Psoas muscle (tissue), 8 donors: ENCODE measurements around the gene RYR1. TPM values are rescaled to one million over a fixed set of nuclear protein-coding genes. Genes with fewer than 3 reads are reported as not detected.

Experiments
- ATAC-seq, 4 donors: fragments of 200-7000 bp; cut with Tn5 transposase; one replicate each; pipeline ENCODE4 v1.9.1; 2020; ENCODE audit warnings: moderate library complexity in 3 of 4, mild to moderate bottlenecking in 2 of 4
- DNase-seq, 2 donors: peaks; one replicate each; pipeline ENCODE4 v3.0.0-alpha.2; 2020
- H3K27ac ChIP-seq: fragments of 200-600 bp; one replicate; pipeline ENCODE4 v1.8.0; 2022
- H3K27me3 ChIP-seq, 3 donors: fragments of 200-600 bp in 1 of 3; one replicate each; pipeline versions ENCODE4 v1.6.1 to v1.8.0; 2013 to 2022; ENCODE audit warnings: low read length in 2 of 3, mild to moderate bottlenecking in 2 of 3, moderate library complexity in 1 of 3; ENCODE audit not compliant: insufficient read depth in 3 of 3
- H3K36me3 ChIP-seq, 2 donors: fragments of 200-600 bp in 1 of 2; one replicate each; pipeline versions ENCODE4 v1.6.1 to v1.8.0; 2013 to 2022; ENCODE audit warnings: low read depth in 1 of 2, mild to moderate bottlenecking in 1 of 2, moderate library complexity in 1 of 2; ENCODE audit not compliant: insufficient read depth in 1 of 2
- H3K4me1 ChIP-seq: fragments of 200-600 bp; one replicate; pipeline ENCODE4 v1.8.0; 2022
- H3K4me3 ChIP-seq: fragments of 200-600 bp; one replicate; pipeline ENCODE4 v1.8.0; 2022; ENCODE audit warnings: mild to moderate bottlenecking
- H3K9me3 ChIP-seq: fragments of 200-600 bp; one replicate; pipeline ENCODE4 v1.8.0; 2022
- WGBS, 3 donors: extraction: QIAGEN DNeasy Blood & Tissue Kit; methylation state at CpG; one replicate each; pipeline versions ENCODE4 v1.1.6 to v1.1.7; 2013; 5-methylcytosine and 5-hydroxymethylcytosine counted together
- intact Hi-C, 2 donors: fragments of 100-400 bp; cut with DNase I; formaldehyde crosslinking; loops; one replicate each; pipeline versions ENCODE4 v1.11.0 to v1.14.2; 2022
- polyA plus RNA-seq, 3 donors: library from polyadenylated mRNA; stranded (reverse); fragments of 200-250 nt; gene quantifications; one replicate each; pipeline ENCODE4 v1.2.3, GENCODE V29; 2013
- total RNA-seq, 4 donors: library from RNA; stranded (reverse); fragmentation: NEBNext Ultra II Directional in 2 of 4; extraction: Animal tissue kit (Norgen Biotek cat#: 25700) in 2 of 4; gene quantifications; one replicate each; pipeline versions ENCODE4 v1.2.1 to v1.2.4, GENCODE V29; 2021 to 2023
- TF ChIP-seq, protein P1 (sequence below): fragments of 200-600 bp; IDR thresholded peaks from one replicate; pipeline ENCODE4 v1.8.0; 2022; ENCODE audit warnings: antibody characterized with exemption
- donor health status: healthy with polysubstance abuse.
- donor health status: DM: no; HTN: no; CAD: no; lungs with moderate emphysema.
- donor health status: Bipolar disorder and iron deficiency.
- donor health status: healthy.
- donor health status: DM: yes; HTN: yes; CAD: no.
- donor health status: DM: no; HTN: no; CAD: no.
- donor health status: DM: no; HTN: no; CAD: no.
- donor health status: DM: yes; HTN: yes; CAD: no.

Gene RYR1
- total and polyA plus RNA-seq, 7 donors, result 56.0 to 1,211 (median 572) TPM

DNA sequence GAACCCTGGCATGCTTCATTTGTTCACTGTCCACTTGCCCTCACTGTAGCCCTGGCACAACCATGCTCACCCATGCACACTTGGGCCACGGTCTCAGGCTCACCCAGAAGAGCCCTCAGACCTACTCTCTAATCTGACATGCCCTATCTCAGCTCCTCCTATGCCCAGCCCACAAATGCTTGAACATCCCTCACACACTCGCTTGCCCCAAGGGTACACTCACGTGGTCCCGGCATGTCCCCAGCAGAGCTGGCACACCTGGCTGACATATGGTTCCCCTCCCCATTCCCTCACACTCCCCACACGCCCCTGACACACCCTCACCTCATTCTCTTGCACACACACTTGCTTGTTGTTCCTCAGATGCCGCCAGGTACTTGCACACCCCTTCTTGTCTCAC lies 128.6 kb downstream of the RYR1 start:
- no peak overlapping the region for H3K4me3 ChIP-seq
- peaks cover 3 to 97% of the 10 kb centered on the region in 2 donors for H3K36me3 ChIP-seq
- TF ChIP-seq, protein P1, sequence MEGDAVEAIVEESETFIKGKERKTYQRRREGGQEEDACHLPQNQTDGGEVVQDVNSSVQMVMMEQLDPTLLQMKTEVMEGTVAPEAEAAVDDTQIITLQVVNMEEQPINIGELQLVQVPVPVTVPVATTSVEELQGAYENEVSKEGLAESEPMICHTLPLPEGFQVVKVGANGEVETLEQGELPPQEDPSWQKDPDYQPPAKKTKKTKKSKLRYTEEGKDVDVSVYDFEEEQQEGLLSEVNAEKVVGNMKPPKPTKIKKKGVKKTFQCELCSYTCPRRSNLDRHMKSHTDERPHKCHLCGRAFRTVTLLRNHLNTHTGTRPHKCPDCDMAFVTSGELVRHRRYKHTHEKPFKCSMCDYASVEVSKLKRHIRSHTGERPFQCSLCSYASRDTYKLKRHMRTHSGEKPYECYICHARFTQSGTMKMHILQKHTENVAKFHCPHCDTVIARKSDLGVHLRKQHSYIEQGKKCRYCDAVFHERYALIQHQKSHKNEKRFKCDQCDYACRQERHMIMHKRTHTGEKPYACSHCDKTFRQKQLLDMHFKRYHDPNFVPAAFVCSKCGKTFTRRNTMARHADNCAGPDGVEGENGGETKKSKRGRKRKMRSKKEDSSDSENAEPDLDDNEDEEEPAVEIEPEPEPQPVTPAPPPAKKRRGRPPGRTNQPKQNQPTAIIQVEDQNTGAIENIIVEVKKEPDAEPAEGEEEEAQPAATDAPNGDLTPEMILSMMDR, result no peak
- WGBS, 3 donors, result 68 to 74% (median 70%) methylated on average over 6 of the region's 6 CpGs
- H3K4me1 ChIP-seq, result no peaks in the 10 kb centered on the region
- peak in 3 of 4 donors; percentile 4 to 20 (median 11) for ATAC-seq
- H3K27me3 ChIP-seq, result no peaks in the 10 kb centered on the region
- DNase-seq, result peak in 1 of 2 donors; percentile 45
- H3K9me3 ChIP-seq, result no peaks in the 10 kb centered on the region
- intact Hi-C loops, result no loop called here
- H3K27ac ChIP-seq, result no peak overlapping the region

DNA sequence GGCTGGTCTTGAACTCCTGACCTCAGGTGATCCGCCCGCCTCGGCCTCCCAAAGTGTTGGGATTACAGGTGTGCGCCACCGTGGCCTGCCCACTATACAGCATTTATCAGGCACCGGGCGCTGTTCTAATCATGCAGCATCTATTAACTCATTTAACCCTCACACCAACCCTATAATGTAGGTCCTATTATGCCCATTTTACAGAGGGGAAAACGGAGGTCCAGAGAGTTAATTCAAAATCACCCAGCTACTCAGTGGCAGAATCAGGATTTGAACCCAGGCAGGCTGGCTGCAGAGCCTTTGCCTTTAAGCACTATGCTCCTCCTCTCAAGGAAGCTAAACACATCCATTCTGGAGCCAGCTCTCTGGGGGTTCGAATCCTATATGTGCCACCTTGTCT lies 130.0 kb downstream of the RYR1 start:
- Histone ChIP-seq H3K4me1 (no peaks in the 10 kb centered on the region), H3K36me3 (peaks cover 3 to 97% of the 10 kb centered on the region in 2 donors), H3K27me3 (no peaks in the 10 kb centered on the region), H3K9me3 (no peaks in the 10 kb centered on the region), H3K4me3 (no peak overlapping the region), H3K27ac (no peak overlapping the region)
- TF ChIP-seq, protein P1, result no peak
- ATAC-seq (no peak), DNase-seq (peak in 1 of 2 donors; percentile 7)
- intact Hi-C loops, result no loop called here
- WGBS, 3 donors, result 95 to 97% (median 96%) methylated on average over 9 of the region's 9 CpGs

DNA sequence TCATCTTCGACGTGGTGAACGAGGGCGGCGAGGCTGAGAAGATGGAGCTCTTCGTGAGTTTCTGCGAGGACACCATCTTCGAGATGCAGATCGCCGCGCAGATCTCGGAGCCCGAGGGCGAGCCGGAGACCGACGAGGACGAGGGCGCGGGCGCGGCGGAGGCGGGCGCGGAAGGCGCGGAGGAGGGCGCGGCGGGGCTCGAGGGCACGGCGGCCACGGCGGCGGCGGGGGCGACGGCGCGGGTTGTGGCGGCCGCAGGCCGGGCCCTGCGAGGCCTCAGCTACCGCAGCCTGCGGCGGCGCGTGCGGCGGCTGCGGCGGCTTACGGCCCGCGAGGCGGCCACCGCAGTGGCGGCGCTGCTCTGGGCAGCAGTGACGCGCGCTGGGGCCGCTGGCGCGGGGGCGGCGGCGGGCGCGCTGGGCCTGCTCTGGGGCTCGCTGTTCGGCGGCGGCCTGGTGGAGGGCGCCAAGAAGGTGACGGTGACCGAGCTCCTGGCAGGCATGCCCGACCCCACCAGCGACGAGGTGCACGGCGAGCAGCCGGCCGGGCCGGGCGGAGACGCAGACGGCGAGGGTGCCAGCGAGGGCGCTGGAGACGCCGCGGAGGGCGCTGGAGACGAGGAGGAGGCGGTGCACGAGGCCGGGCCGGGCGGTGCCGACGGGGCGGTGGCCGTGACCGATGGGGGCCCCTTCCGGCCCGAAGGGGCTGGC lies 131.6 kb downstream of the RYR1 start:
- DNase-seq (peak in 1 of 2 donors; percentile 51), ATAC-seq (no peak)
- Histone ChIP-seq H3K27me3 (no peaks in the 10 kb centered on the region), H3K4me3 (no peak overlapping the region), H3K27ac (no peak overlapping the region), H3K36me3 (peaks cover 3 to 97% of the 10 kb centered on the region in 2 donors), H3K4me1 (no peaks in the 10 kb centered on the region), H3K9me3 (no peaks in the 10 kb centered on the region)
- WGBS, 3 donors, result 54 to 66% (median 64%) methylated on average over 66 to 109 of the region's 111 CpGs
- TF ChIP-seq, protein P1, result no peak
- intact Hi-C loops, result no loop called here

DNA sequence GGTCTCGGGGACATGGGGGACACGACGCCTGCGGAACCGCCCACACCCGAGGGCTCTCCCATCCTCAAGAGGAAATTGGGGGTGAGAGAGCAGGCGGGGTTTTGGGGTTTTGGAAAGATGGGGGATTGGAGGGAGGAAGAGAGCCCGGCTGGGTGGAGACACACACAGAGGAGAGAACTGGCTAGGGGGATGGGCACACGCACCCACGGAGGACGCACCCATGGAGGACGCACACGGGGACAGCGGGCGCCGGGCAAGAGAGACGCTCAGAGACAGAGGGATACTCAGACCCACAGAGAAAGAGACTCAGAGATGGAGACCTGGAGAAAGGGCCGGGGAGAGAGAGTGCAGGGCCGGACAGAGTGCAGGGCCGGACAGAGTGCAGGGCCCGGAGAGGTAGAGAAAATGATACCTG lies 132.2 kb downstream of the RYR1 start:
- no peaks in the 10 kb centered on the region for H3K27me3 ChIP-seq
- TF ChIP-seq, protein P1, result no peak
- peaks cover 3 to 97% of the 10 kb centered on the region in 2 donors for H3K36me3 ChIP-seq
- intact Hi-C loops, result no loop called here
- 80 to 88% (median 86%) methylated on average over 21 of the region's 21 CpGs for WGBS, 3 donors
- H3K4me3 ChIP-seq, result no peak overlapping the region
- H3K27ac ChIP-seq, result no peak overlapping the region
- DNase-seq, result no peak
- ATAC-seq, result no peak
- no peaks in the 10 kb centered on the region for H3K4me1 ChIP-seq
- no peaks in the 10 kb centered on the region for H3K9me3 ChIP-seq
